ENCODE measurements around the gene CFAP53.
"Not testable (repeated sequence)": the region's sequence is repeated elsewhere in the genome, so short reads cannot be mapped to it uniquely, and the experiment has no call there.

The CFAP53 gene

GRCh38 chr18:50266248-50266704 is at the start of gene CFAP53:
Gene CFAP53, minus strand, starts transcription at chr18:50266495. Its CDS starts 91 bp downstream, at chr18:50266404.
- DNase-seq (ENCODE audit: low read depth in 2 of 2, low spot score in 1 of 2), result peak; percentile 65 to 80

- no peak for DNase-seq (ENCODE audit: low read depth in 2 of 2, low spot score in 1 of 2)
These were observed 49.0 kb upstream of the CFAP53 start for GRCh38 chr18:50315100-50315871.

GRCh38 chr18:50313873-50314460 is 47.7 kb upstream of the CFAP53 start:
- no peak for DNase-seq (ENCODE audit: low read depth in 2 of 2, low spot score in 1 of 2)

GRCh38 chr18:50313031-50313607 is 46.8 kb upstream of the CFAP53 start:
- no peak for DNase-seq (ENCODE audit: low read depth in 2 of 2, low spot score in 1 of 2)

- no peak for DNase-seq (ENCODE audit: low read depth in 2 of 2, low spot score in 1 of 2)
These were observed 46.2 kb upstream of the CFAP53 start for GRCh38 chr18:50312296-50313030.

- no peak for DNase-seq (ENCODE audit: low read depth in 2 of 2, low spot score in 1 of 2)
These were observed 45.4 kb upstream of the CFAP53 start for GRCh38 chr18:50311650-50312049.

- DNase-seq (ENCODE audit: low read depth in 2 of 2, low spot score in 1 of 2), result no peak
These were observed 43.8 kb upstream of the CFAP53 start for GRCh38 chr18:50310080-50310479.

- not testable (repeated sequence) for DNase-seq (ENCODE audit: low read depth in 2 of 2, low spot score in 1 of 2)
These were observed 42.6 kb upstream of the CFAP53 start for GRCh38 chr18:50308851-50309250.

GRCh38 chr18:50307738-50308470 is 41.6 kb upstream of the CFAP53 start:
- peak; percentile 73 to 78 for DNase-seq (ENCODE audit: low read depth in 2 of 2, low spot score in 1 of 2)

GRCh38 chr18:50307400-50307737 is 41.1 kb upstream of the CFAP53 start:
- DNase-seq (ENCODE audit: low read depth in 2 of 2, low spot score in 1 of 2), result no peak

GRCh38 chr18:50306944-50307343 is 40.6 kb upstream of the CFAP53 start:
- no peak for DNase-seq (ENCODE audit: low read depth in 2 of 2, low spot score in 1 of 2)

- no peak for DNase-seq (ENCODE audit: low read depth in 2 of 2, low spot score in 1 of 2)
These were observed 34.8 kb upstream of the CFAP53 start for GRCh38 chr18:50301074-50301473.

- DNase-seq (ENCODE audit: low read depth in 2 of 2, low spot score in 1 of 2), result no peak
These were observed 33.5 kb upstream of the CFAP53 start for GRCh38 chr18:50299626-50300388.

- DNase-seq (ENCODE audit: low read depth in 2 of 2, low spot score in 1 of 2), result no peak
These were observed 32.4 kb upstream of the CFAP53 start for GRCh38 chr18:50298443-50299284.

GRCh38 chr18:50297621-50298442 is 31.5 kb upstream of the CFAP53 start:
- DNase-seq (ENCODE audit: low read depth in 2 of 2, low spot score in 1 of 2), result no peak

GRCh38 chr18:50293039-50293438 is 26.7 kb upstream of the CFAP53 start:
- DNase-seq (ENCODE audit: low read depth in 2 of 2, low spot score in 1 of 2), result no peak

GRCh38 chr18:50289108-50289443 is 22.8 kb upstream of the CFAP53 start:
- DNase-seq (ENCODE audit: low read depth in 2 of 2, low spot score in 1 of 2), result no peak

- not testable (repeated sequence) for DNase-seq (ENCODE audit: low read depth in 2 of 2, low spot score in 1 of 2)
These were observed 22.2 kb upstream of the CFAP53 start for GRCh38 chr18:50288348-50289107.
